Thoracic aorta (tissue), 2 donors: ENCODE data around the gene FAM153A. TPM values are rescaled to one million over a fixed set of nuclear protein-coding genes. Genes with fewer than 3 reads are reported as not detected.
"Not testable (repeated sequence)": the region's sequence is repeated elsewhere in the genome, so short reads cannot be mapped to it uniquely, and the experiment has no call there.

Source experiments
- ATAC-seq: fragments of 150-250 bp; one replicate; pipeline ENCODE4 v1.8.0; 2017; ENCODE audit warnings: low read depth; ENCODE audit not compliant: insufficient number of reproducible peaks, low FRiP score
- DNase-seq: peaks from one replicate; pipeline ENCODE4 v3.0.0-alpha.2; 2020; ENCODE audit warnings: low spot score
- H3K27ac ChIP-seq, 2 donors: fragments of 200-600 bp; sonication (generic); 1 replicate in 1 of 2; 2 replicates in 1 of 2; pipeline ENCODE4 v1.5.1; 2016; ENCODE audit warnings: mild to moderate bottlenecking in 2 of 2, moderate library complexity in 2 of 2
- H3K27me3 ChIP-seq: fragments of 200-600 bp; sonication (generic); replicated peaks from 2 replicates; pipeline ENCODE4 v1.6.0; 2016; ENCODE audit warnings: mild to moderate bottlenecking; ENCODE audit not compliant: insufficient read depth
- H3K36me3 ChIP-seq: fragments of 200-600 bp; sonication (generic); one replicate; pipeline ENCODE4 v1.5.1; 2016
- H3K4me1 ChIP-seq, 2 donors: fragments of 200-600 bp; sonication (generic); 1 replicate in 1 of 2; 2 replicates in 1 of 2; pipeline versions ENCODE4 v1.5.1 to v1.6.0; 2016; ENCODE audit warnings: low read depth in 2 of 2, mild to moderate bottlenecking in 1 of 2; ENCODE audit not compliant: control insufficient read depth in 1 of 2
- H3K4me3 ChIP-seq: fragments of 200-600 bp; sonication (generic); 2 replicates; pipeline ENCODE4 v1.5.1; 2016; ENCODE audit warnings: mild to moderate bottlenecking
- H3K9me3 ChIP-seq: fragments of 200-600 bp; sonication (generic); 2 replicates; pipeline ENCODE4 v1.5.1; 2016
- total RNA-seq, 2 donors: library from RNA; depleted of rRNA; stranded (reverse); fragments of >200 nt; gene quantifications; one replicate each; pipeline versions ENCODE4 v1.1.0 to v1.2.3, GENCODE V29; 2016

FAM153A gene
- total RNA-seq, 2 donors from 2014 or later, result 1.5 to 2.0 TPM

DNA sequence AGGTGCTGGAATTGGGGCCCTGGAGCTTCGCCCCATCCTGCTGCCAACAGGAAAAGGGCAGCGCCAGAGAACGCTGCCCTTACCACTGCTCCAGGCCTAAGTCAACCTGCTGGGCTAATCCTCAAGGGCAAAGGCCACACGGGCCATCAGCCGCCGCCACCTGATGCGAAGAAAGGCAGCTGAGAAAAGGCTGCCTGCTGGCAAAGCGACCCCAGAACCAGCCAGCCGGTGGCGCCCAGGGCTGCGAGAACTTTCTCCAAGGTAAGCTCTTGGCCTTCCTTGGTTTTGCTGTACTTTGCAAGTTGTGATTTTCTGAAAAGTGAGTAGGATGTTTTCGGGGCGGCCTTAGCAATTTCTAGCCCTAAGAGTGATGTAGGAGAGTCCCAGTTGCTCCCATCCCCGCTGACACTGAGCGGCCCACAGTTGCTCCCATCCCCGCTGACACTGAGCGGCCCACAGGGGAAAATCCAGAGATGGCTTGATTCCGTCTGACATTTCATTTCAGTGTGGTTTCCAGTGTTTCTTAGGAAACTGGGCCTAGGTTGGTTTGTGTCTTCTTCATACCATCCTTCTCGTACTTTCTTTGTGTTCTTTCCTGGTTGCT lies 15.6 kb upstream of the FAM153A start:
- not testable (repeated sequence) for H3K4me1 ChIP-seq, H3K27ac ChIP-seq, H3K27me3 ChIP-seq, H3K9me3 ChIP-seq, H3K36me3 ChIP-seq, DNase-seq, H3K4me3 ChIP-seq, ATAC-seq

GRCh38 chr5:177793272-177793671 lies 10.6 kb upstream of the FAM153A start:
- H3K27ac ChIP-seq, DNase-seq, H3K4me3 ChIP-seq, H3K9me3 ChIP-seq, H3K27me3 ChIP-seq, H3K36me3 ChIP-seq, H3K4me1 ChIP-seq, ATAC-seq: not testable (repeated sequence)

GRCh38 chr5:177791649-177792048 lies 8.9 kb upstream of the FAM153A start:
- H3K27me3 ChIP-seq, H3K4me3 ChIP-seq, H3K36me3 ChIP-seq, H3K4me1 ChIP-seq, H3K9me3 ChIP-seq, H3K27ac ChIP-seq, DNase-seq, ATAC-seq: not testable (repeated sequence)

- H3K27ac ChIP-seq, H3K4me3 ChIP-seq, ATAC-seq, H3K9me3 ChIP-seq, H3K36me3 ChIP-seq, H3K27me3 ChIP-seq, H3K4me1 ChIP-seq, DNase-seq: not testable (repeated sequence)
Measured at GRCh38 chr5:177782169-177782568, 530 bp downstream of the FAM153A start.

GRCh38 chr5:177771206-177771605 lies 11.5 kb downstream of the FAM153A start:
- ATAC-seq, H3K27me3 ChIP-seq, H3K36me3 ChIP-seq, H3K9me3 ChIP-seq, DNase-seq, H3K4me3 ChIP-seq, H3K4me1 ChIP-seq, H3K27ac ChIP-seq: not testable (repeated sequence)

- H3K9me3 ChIP-seq, H3K36me3 ChIP-seq, ATAC-seq, DNase-seq, H3K27ac ChIP-seq, H3K27me3 ChIP-seq, H3K4me1 ChIP-seq, H3K4me3 ChIP-seq: not testable (repeated sequence)
Measured at GRCh38 chr5:177770646-177771045, 12.1 kb downstream of the FAM153A start.

- H3K27me3 ChIP-seq, DNase-seq, H3K36me3 ChIP-seq, H3K27ac ChIP-seq, H3K4me3 ChIP-seq, H3K9me3 ChIP-seq, ATAC-seq, H3K4me1 ChIP-seq: not testable (repeated sequence)
Measured at GRCh38 chr5:177763737-177764508, 18.8 kb downstream of the FAM153A start.

DNA sequence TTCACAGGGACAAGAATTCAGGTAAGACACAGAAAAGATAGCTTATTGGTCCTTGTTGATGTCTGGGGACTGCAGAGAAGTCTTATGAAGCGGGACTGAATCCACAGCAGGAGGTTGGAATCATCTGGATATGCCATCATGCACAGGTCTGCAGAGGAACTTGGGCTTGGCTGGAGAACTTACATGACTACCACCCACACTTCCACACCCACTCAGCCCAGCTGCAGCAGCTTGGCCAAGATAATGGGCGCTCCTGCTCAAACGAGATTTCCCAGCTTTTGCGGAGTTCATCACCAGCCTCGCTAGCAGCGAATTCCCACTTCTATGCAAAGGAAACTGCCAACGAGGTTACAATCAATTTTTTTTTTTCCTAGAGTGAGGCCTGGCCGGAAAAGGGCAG lies 21.7 kb downstream of the FAM153A start:
- ATAC-seq, H3K4me3 ChIP-seq, H3K27ac ChIP-seq, H3K4me1 ChIP-seq, H3K36me3 ChIP-seq, DNase-seq, H3K27me3 ChIP-seq, H3K9me3 ChIP-seq: not testable (repeated sequence)

- not testable (repeated sequence) for H3K27ac ChIP-seq, ATAC-seq, H3K4me3 ChIP-seq, DNase-seq, H3K9me3 ChIP-seq, H3K4me1 ChIP-seq, H3K27me3 ChIP-seq, H3K36me3 ChIP-seq
Measured at GRCh38 chr5:177747354-177747753, 35.3 kb downstream of the FAM153A start.

DNA sequence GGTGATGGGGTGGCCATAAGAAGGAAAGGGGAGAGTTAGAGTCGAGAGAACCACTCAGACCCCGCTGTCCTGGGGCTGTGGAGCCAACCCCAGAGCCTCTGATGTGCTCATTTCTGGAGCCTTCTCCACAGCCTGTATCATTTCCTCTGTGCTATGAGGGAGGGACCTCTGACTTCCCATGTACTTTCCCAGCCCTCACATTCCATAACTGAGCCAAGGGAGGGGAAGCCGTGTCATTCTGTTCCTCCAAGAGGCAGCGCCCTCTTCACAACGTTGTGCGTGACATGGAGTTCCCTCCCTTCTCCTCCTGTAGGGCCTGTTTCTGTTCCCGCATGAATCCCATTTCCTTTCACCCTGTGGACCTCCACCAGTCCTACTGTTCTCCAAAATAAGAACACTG lies 57.8 kb downstream of the FAM153A start:
- H3K9me3 ChIP-seq, ATAC-seq, H3K36me3 ChIP-seq, H3K4me1 ChIP-seq, H3K4me3 ChIP-seq, H3K27me3 ChIP-seq, DNase-seq, H3K27ac ChIP-seq: not testable (repeated sequence)

- not testable (repeated sequence) for H3K27ac ChIP-seq, H3K9me3 ChIP-seq, H3K27me3 ChIP-seq, DNase-seq, H3K4me3 ChIP-seq, H3K4me1 ChIP-seq, ATAC-seq, H3K36me3 ChIP-seq
Measured at GRCh38 chr5:177723831-177724485, 58.7 kb downstream of the FAM153A start.

- not testable (repeated sequence) for H3K4me3 ChIP-seq, ATAC-seq, DNase-seq, H3K9me3 ChIP-seq, H3K27me3 ChIP-seq, H3K4me1 ChIP-seq, H3K27ac ChIP-seq, H3K36me3 ChIP-seq
Measured at GRCh38 chr5:177722829-177723228, 59.9 kb downstream of the FAM153A start.
